CD4-positive, alpha-beta T cell treated with Interferon gamma for 1 hour (primary cell): ENCODE data around the gene MARK4.
"Not testable (repeated sequence)": the region's sequence is repeated elsewhere in the genome, so short reads cannot be mapped to it uniquely, and the experiment has no call there.

ENCODE experiments used
- DNase-seq: peaks from one replicate; pipeline ENCODE4 v3.0.0-alpha.2; 2020

The MARK4 gene

DNA sequence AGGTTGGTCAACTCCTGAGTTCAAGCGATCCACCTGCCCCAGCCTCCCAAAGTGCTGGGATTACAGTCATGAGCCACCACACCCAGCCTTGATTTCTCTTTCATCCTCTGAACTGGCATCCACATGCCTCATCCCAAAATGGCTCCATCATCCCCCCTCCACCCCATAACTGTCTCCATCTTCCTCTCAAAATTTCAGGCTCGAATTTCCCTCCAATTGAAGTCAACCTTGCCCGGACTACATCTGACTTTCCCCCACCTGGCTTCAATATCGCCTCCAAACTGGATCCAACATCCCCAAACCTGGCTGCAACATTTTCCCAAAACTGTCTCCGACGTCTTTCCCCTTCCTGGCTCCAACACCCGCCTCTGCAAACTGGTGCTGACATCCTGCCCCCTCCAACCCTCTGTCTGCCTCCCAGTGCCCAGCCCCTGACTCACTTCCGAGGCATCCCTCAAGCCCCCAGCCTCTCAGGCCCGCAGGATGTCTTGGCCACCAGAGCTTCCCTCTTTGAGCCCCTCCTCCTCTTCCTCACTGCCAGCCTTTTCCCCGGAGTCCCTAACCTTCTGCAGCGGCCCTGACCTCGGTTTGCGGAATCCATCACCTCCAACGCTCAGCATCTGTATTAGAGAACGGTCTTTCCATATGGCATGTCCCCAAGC lies 6.8 kb upstream of the MARK4 start:
- no peak for DNase-seq

- DNase-seq, result no peak
Measured at GRCh38 chr19:45245334-45245787, 5.7 kb upstream of the MARK4 start, which contains the start of gene EXOC3L2. Gene EXOC3L2, minus strand, starts transcription at chr19:45245407. Its CDS starts 6,362 bp downstream, at chr19:45239045.

GRCh38 chr19:45245826-45246225 lies 5.2 kb upstream of the MARK4 start:
- DNase-seq, result no peak

- no peak for DNase-seq
Measured at GRCh38 chr19:45247136-45247535, 3.9 kb upstream of the MARK4 start.

DNA sequence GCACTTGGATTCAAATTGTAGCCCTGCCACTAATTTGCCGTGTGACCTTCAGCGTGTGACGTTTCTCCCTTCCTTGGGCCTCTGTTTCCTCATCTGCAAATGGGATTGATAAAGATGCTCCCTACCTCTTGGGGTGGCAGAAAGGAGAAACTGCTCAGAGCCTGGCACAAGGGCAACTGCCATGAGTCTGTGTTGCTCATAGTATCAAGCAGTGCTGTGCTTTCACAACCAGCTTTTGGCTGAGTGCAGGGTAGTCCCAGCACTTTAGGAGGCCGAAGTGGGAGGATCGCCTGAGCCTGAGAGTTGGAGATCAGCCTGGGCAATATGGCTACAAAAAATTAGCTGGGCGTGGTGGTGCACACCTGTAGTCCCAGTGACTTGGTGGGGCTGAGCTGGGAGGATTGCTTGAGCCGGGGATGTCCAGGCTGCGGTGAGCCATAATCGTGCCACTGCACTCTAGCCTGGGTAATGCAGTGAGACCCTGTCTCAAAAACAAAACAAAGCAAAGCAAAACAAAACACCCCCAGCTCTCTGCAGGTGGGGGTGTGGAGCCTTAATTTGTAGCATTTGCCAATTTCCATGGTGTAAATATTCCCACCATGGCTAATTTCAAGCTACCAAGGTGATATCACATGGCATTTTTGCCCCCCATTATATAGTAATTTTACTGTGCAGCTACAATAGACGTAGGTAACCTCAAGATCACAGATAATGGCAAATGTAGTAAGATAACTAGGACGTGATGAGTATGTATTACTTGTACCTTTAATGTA lies 1.6 kb upstream of the MARK4 start:
- DNase-seq, result no peak

DNA sequence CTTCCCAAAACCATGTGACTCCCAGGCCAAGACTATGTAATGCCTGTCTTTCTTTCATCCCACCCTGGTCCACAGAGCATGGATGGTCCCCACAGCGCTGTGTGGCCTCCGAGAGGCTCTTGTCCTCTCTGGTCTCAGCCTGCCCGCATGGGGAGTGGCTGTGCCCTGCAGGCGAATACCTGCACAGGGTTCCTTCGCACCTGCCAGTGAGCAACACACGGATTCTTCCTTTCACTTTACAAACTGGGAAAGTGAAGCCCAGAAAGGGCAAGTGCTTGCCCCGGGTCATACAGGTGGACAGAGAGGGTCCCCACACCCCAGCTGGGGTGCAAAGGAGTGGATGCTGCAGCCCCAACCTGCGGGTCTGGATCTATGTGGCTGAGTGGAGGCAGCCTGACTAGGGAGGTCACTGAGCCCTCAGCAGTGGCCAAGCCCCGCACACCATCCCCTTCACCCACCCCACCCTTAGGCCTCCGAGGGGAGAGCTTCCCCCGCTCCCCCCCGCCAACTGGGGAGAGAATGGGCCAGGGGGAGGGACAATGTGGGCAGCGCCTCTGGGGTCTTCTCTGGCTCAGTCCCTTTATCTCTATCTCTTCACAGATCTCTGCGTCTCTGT lies 747 bp upstream of the MARK4 start:
- no peak for DNase-seq

DNA sequence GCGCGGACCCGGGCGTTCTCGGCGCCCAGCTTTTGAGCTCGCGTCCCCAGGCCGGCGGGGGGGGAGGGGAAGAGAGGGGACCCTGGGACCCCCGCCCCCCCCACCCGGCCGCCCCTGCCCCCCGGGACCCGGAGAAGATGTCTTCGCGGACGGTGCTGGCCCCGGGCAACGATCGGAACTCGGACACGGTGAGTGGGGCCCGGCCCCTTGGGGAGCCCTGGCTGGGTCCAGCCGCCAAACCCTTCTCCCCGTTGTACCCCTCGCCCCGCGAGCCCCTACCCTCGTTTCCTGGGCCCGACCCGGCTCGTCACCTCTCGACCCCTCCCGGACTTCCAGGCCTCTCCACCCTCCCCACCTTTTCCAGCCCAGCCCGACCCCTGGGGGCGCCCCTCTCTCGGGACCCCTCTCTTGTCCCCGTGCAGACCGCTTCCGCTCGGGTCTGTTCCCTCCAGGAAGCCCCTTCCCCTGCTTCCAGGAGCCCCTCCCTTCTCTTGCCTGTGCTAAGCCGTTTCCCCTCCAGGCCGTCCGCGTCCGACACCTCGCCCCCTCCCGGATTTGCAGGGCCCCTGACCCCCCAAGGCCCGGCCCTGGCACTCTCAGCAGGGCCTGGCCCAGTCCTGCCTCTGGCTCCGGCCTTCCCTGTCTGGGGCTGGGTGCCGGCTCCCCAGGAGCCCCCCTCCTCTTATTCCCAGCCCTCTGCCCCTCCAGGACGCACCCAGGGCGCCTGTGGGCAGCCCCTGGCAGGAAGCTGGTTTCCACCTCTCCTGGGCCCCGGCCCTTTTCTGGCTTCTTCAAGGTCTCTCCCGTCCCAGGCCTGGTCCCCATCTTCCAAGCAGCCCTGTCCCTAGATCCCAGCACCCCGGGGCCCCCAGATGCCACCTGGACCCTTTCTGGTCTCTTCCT lies 632 bp downstream of the MARK4 start:
- DNase-seq, result no peak

GRCh38 chr19:45253396-45254027 lies 2.4 kb downstream of the MARK4 start:
- DNase-seq, result no peak

GRCh38 chr19:45254044-45254531 lies 3.0 kb downstream of the MARK4 start:
- no peak for DNase-seq

- no peak for DNase-seq
Measured at GRCh38 chr19:45255611-45256157, 4.6 kb downstream of the MARK4 start.

DNA sequence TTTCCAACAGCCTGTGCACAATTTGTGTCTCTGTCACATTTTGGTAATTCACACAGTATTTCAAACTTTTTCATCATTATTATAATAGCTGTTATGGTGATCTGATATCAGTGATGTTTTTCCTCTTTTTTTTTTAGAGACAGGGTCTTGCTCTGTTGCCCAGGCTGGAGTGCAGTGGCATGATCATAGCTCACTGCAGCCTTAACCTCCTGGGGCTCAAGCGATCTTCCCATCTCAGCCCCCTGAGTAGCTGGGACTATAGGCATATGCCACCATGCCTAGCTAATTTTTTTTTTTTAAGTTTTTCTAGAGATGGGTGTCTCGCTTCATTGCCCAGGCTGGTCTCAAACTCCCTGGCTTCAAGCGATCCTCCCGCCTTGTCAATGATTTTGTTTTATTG lies 5.8 kb downstream of the MARK4 start:
- DNase-seq, result no peak

DNA sequence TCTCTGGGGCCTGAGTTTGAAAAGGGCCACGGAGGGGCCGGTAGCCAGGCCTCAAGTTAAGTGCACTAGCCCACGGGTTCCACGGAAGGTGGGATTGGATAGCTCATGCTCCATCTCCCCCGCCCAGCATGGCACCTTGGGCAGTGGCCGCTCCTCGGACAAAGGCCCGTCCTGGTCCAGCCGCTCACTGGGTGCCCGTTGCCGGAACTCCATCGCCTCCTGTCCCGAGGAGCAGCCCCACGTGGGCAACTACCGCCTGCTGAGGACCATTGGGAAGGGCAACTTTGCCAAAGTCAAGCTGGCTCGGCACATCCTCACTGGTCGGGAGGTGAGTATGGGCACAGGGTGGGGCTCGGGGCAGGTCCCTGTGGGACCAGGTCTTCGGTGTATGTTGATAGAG lies 7.8 kb downstream of the MARK4 start:
- DNase-seq, result no peak

DNA sequence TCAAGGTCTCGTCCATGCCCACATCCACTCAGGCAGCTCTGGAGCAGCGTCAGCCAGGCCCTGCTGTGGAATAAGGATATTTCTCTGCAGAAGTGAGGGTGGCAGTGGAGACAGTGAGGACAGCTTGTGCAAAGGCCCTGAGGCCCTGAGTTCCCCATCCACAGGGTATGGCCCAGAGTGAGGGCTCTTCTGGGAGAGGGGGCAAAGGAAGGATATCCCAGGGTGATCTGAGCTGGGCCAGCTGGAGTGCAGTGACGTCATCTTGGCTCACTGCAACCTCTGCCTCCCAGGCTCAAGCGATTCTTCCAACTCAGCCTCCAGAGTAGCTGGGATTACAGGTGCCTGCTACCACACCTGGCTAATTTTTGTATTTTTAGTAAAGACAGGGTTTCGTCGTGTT lies 11.5 kb downstream of the MARK4 start:
- no peak for DNase-seq

GRCh38 chr19:45263013-45263412 lies 11.9 kb downstream of the MARK4 start:
- DNase-seq, result no peak

DNA sequence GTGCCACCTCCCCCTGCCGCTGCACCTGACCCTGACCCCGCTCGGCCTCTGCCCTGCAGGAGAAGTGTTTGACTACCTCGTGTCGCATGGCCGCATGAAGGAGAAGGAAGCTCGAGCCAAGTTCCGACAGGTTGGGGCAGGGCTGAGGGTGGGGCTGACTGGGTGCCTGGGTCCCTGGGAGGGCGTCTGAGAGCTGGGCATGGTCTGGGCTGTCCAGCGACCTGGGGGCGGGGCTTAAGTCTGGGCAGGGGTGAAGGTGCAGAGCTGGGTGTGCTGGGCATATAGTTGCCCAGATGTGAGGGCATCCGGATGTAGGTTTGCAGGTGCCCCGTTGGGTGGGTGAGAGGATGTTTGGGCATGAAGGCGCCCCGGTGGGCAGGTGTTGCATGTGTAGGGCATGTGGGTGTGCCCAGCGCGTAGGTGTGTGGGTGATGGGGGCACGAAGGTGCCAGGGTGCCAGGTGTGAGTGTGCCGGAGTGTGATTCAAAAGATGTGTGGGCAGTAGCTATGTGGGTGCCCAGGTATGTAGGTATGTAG lies 13.8 kb downstream of the MARK4 start:
- DNase-seq, result no peak

- no peak for DNase-seq
Measured at GRCh38 chr19:45265375-45265774, 14.3 kb downstream of the MARK4 start.

DNA sequence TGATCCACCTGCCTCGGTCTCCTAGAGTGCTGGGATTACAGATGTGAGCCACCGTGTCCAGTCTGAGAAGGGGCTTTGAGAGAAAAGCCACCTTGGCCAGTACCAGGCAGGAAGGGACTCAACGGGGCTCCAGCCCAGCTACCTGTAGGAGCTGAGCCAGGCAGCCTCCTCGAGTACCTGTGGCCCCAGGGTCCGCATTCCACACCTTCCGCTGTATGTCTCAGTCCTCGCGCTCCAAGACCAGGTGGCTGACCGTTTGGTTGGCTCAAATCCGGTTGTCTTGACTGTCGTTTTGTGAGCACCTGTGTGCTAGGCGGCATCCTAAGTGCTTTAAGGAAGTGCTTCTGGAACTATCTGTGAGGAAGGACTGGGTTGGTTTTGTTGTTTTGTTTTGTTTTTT lies 16.2 kb downstream of the MARK4 start:
- no peak for DNase-seq

GRCh38 chr19:45269939-45270338 lies 18.9 kb downstream of the MARK4 start:
- not testable (repeated sequence) for DNase-seq

DNA sequence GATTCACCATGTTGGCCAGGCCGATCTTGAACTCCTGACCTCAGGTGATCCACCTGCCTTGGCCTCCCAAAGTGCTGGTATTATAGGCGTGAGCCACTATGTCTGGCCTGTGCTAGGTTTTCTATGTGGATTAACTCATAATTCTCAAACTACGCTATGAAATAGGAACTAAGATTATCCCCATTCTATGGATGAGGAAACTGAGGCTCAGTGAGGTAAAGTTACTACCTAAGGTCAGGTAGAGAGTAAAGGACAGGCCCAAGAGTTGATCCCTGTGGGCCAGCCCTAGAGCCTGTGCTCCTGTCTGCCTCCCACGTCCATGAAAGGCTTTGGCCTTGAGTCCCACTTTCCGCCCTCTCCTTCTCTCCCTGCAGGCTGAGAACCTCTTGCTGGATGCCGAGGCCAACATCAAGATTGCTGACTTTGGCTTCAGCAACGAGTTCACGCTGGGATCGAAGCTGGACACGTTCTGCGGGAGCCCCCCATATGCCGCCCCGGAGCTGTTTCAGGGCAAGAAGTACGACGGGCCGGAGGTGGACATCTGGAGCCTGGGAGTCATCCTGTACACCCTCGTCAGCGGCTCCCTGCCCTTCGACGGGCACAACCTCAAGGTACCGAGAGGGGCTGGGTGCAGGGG lies 20.1 kb downstream of the MARK4 start:
- no peak for DNase-seq

GRCh38 chr19:45271735-45272108 lies 20.7 kb downstream of the MARK4 start:
- DNase-seq, result no peak

GRCh38 chr19:45273521-45273855 lies 22.4 kb downstream of the MARK4 start:
- DNase-seq, result no peak
